K562 (cell line): ENCODE data around the gene RHEX. TPM values are rescaled to one million over a fixed set of nuclear protein-coding genes. Genes with fewer than 3 reads are reported as not detected.

ENCODE experiments used
- ATF7 ChIP-seq: fragments of 450-650 bp; IDR thresholded peaks from 2 replicates; pipeline ENCODE4 v1.7.1; 2014; ENCODE audit warnings: mild to moderate bottlenecking, moderate library complexity
- BRF2 ChIP-seq: IDR thresholded peaks from 3 replicates; pipeline ENCODE4 v1.6.1; 2011; ENCODE audit warnings: borderline replicate concordance, mild to moderate bottlenecking; ENCODE audit not compliant: insufficient read length, insufficient read depth
- CTBP1 ChIP-seq: fragments of 450-650 bp; IDR thresholded peaks from 2 replicates; pipeline ENCODE4 v1.6.1; 2016; ENCODE audit warnings: borderline replicate concordance
- CTCFL ChIP-seq: IDR thresholded peaks from 2 replicates; pipeline ENCODE4 v1.6.1; 2011; ENCODE audit warnings: borderline replicate concordance, low read depth, mild to moderate bottlenecking, moderate library complexity, low read length; ENCODE audit not compliant: insufficient read depth, poor library complexity, severe bottlenecking
- E2F8 ChIP-seq: fragments of 450-650 bp; IDR thresholded peaks from 2 replicates; pipeline ENCODE4 v1.7.1; 2018; ENCODE audit warnings: mild to moderate bottlenecking, low read depth; ENCODE audit not compliant: partially characterized antibody
- ETV1 ChIP-seq: fragments of 450-650 bp; conservative IDR thresholded peaks from 2 replicates; pipeline ENCODE4 v1.6.1; 2016; ENCODE audit warnings: missing genetic modification characterization, control low read depth, low read depth, missing compliant biosample characterization
- GATAD2B ChIP-seq: fragments of 450-650 bp; IDR thresholded peaks from 2 replicates; pipeline ENCODE4 v1.6.1; 2017; ENCODE audit warnings: mild to moderate bottlenecking, borderline replicate concordance
- HDAC8 ChIP-seq: fragments of 450-650 bp; IDR thresholded peaks from 2 replicates; pipeline ENCODE4 v1.6.1; 2016; ENCODE audit warnings: mild to moderate bottlenecking, missing genetic modification characterization, moderate library complexity, missing compliant biosample characterization
- JUND ChIP-seq, 2 experiments: IDR thresholded peaks; 2 replicates in 1 of 2; 3 replicates in 1 of 2; pipeline ENCODE4 v1.6.1; 2011; ENCODE audit warnings: borderline replicate concordance in 2 of 2, low read depth in 2 of 2, low read length in 2 of 2, improper control_type of control experiment in 1 of 2, missing biosample characterization in 1 of 2, missing genetic modification characterization in 1 of 2, missing genetic modification reagents in 1 of 2
- KLF16 ChIP-seq: IDR thresholded peaks from 2 replicates; pipeline ENCODE4 v1.6.1; 2016; ENCODE audit warnings: antibody characterized with exemption
- NFIX ChIP-seq: fragments of 250-450 bp; sonication (Bioruptor Pico); IDR thresholded peaks from 2 replicates; pipeline ENCODE4 v1.4.0; 2020; ENCODE audit warnings: low read depth, mild to moderate bottlenecking, moderate library complexity
- NFXL1 ChIP-seq: fragments of 450-650 bp; formaldehyde crosslinking; IDR thresholded peaks from 2 replicates; pipeline ENCODE4 v1.4.0; 2021; ENCODE audit warnings: mild to moderate bottlenecking
- PKNOX1 ChIP-seq: fragments of 450-650 bp; IDR thresholded peaks from 2 replicates; pipeline ENCODE4 v1.6.1; 2016
- POLR3G ChIP-seq: IDR thresholded peaks from 2 replicates; pipeline ENCODE4 v1.6.1; 2011; ENCODE audit not compliant: insufficient read length, insufficient replicate concordance; ENCODE audit errors: extremely low read depth
- RAD21 ChIP-seq, 2 experiments: fragments of 250-450 bp in 1 of 2; fragments of 450-650 bp in 1 of 2; sonication (Bioruptor Pico) in 1 of 2; formaldehyde crosslinking in 1 of 2; IDR thresholded peaks in 1 of 2; conservative IDR thresholded peaks in 1 of 2; 2 replicates each; pipeline versions ENCODE4 v1.4.0 to v1.8.0; 2020 to 2022; ENCODE audit warnings: mild to moderate bottlenecking in 2 of 2, moderate library complexity in 1 of 2
- SETDB1 ChIP-seq: IDR thresholded peaks from one replicate; pipeline ENCODE4 v1.6.1; 2012; ENCODE audit warnings: low read length, control low read depth, inconsistent platforms
- TCF7 ChIP-seq: sonication (generic); IDR thresholded peaks from 2 replicates; pipeline ENCODE4 v1.6.1; 2016; ENCODE audit warnings: antibody characterized with exemption, borderline replicate concordance
- ZBTB26 ChIP-seq: fragments of 450-650 bp; formaldehyde crosslinking; IDR thresholded peaks from 2 replicates; pipeline ENCODE4 v1.4.0; 2022; ENCODE audit warnings: missing genetic modification characterization
- ZFP36 ChIP-seq: fragments of 150-350 bp; IDR thresholded peaks from 2 replicates; pipeline ENCODE4 v1.6.1; 2018; ENCODE audit warnings: low read length, low read depth; ENCODE audit not compliant: partially characterized antibody
- ZNF431 ChIP-seq: sonication (generic); formaldehyde crosslinking; IDR thresholded peaks from 2 replicates; pipeline ENCODE4 v1.8.0; 2022; ENCODE audit warnings: mild to moderate bottlenecking, missing genetic modification reagents
- polyA plus RNA-seq, 8 experiments: library from polyadenylated mRNA; depleted of rRNA in 4 of 8; stranded (reverse) in 5 of 8; unstranded in 3 of 8; fragments of >200 nt; fragmentation: Nextera tagmentation in 2 of 8; fragmentation: Illumina TruSeq in 1 of 8; extraction: Ambion mirVana in 2 of 8; extraction: Trizol in 1 of 8; gene quantifications; 2 replicates each; pipeline versions ENCODE4 v1.2.1 to v1.2.3, GENCODE V29; 2011 to 2014; ENCODE audit warnings: inconsistent platforms in 1 of 8, missing spikeins in 1 of 8
- total RNA-seq, 7 experiments: library from RNA; depleted of rRNA in 6 of 7; stranded (reverse); fragments of >200 nt in 6 of 7; fragmentation: Illumina TruSeq in 2 of 7; extraction: Trizol in 2 of 7; gene quantifications; 2 replicates each; pipeline versions ENCODE4 v1.2.1 to v1.2.3, GENCODE V29; 2011 to 2021; ENCODE audit warnings: low replicate concordance in 1 of 7

Gene RHEX
- total and polyA plus RNA-seq, 9 of the 15 experiments (the other 6 are each of a cell fraction or from before 2014, with no cell fraction given): not detected

- TF ChIP-seq ETV1 (tag) (0 out of 2 replicates have a peak, but pooled peaks have one; percentile 8), BRF2 (no peak), ZNF431 (CRISPR knock-in tag) (no peak), PKNOX1 (no peak), ZFP36 (peak; percentile 36), JUND (IDR thresholded peaks at IDR 0.05; ENCODE audit: borderline replicate concordance, low read depth, low read length) (peak; percentile 29; the same call in 1 of the 2 replicates), JUND (tag; IDR thresholded peaks at IDR 0.05; ENCODE audit: borderline replicate concordance, low read depth, low read length) (no peak; the same call in 2 of the 3 replicates), ZBTB26 (CRISPR knock-in tag) (no peak), SETDB1 (no peak), ATF7 (0 out of 2 replicates have a peak, but pooled peaks have one; percentile 11), E2F8 (peak; percentile 55), CTBP1 (peak; percentile 45; the same call in 1 of the 2 replicates), NFIX (CRISPR knock-in tag) (no peak), TCF7 (no peak), NFXL1 (no peak), KLF16 (no peak), POLR3G (no peak), HDAC8 (no peak), GATAD2B (no peak), CTCFL (no peak), RAD21 (CRISPR knock-in tag; conservative IDR thresholded peaks at IDR 0.05 in 1 of 2, IDR thresholded peaks at IDR 0.05 in 1 of 2) (peak; percentile 89 to 94)
Observed at GRCh38 chr1:206030714-206031113, 22.3 kb upstream of the RHEX start (continued).
